HG03575 (cell line): Measurements from ENCODE around the gene CCSER2.
"Not testable (repeated sequence)": the region's sequence is repeated elsewhere in the genome, so short reads cannot be mapped to it uniquely, and the experiment has no call there.

ENCODE experiments used
- ATAC-seq: cut with Tn5 transposase; IDR thresholded peaks from one replicate; pipeline ENCODE4 v1.9.1; 2021; ENCODE audit not compliant: unreplicated experiment, insufficient number of reproducible peaks, low FRiP score; ENCODE audit errors: extremely low read depth

Gene CCSER2

GRCh38 chr10:84328418-84329195, at the start of gene CCSER2:
Gene CCSER2 (plus strand): TSS chr10:84328589. CDS start chr10:84371053, 42,464 bp downstream.
- ATAC-seq, result peak; percentile 19

GRCh38 chr10:84279876-84280475, 48.4 kb upstream of the CCSER2 start:
- not testable (repeated sequence) for ATAC-seq

GRCh38 chr10:84286695-84287094, 41.7 kb upstream of the CCSER2 start:
- no peak for ATAC-seq

GRCh38 chr10:84288151-84288550, 40.2 kb upstream of the CCSER2 start:
- ATAC-seq, result no peak

GRCh38 chr10:84289521-84290200, 38.7 kb upstream of the CCSER2 start:
- no peak for ATAC-seq

- no peak for ATAC-seq
Measured at GRCh38 chr10:84290235-84290634, 38.2 kb upstream of the CCSER2 start.

- ATAC-seq, result no peak
Measured at GRCh38 chr10:84291384-84291783, 37.0 kb upstream of the CCSER2 start.

GRCh38 chr10:84292502-84292901, 35.9 kb upstream of the CCSER2 start:
- ATAC-seq, result peak; percentile 52

GRCh38 chr10:84293171-84293570, 35.2 kb upstream of the CCSER2 start:
- no peak for ATAC-seq

GRCh38 chr10:84293574-84294016, 34.8 kb upstream of the CCSER2 start:
- ATAC-seq, result no peak

- no peak for ATAC-seq
Measured at GRCh38 chr10:84294766-84295447, 33.5 kb upstream of the CCSER2 start.

GRCh38 chr10:84296091-84296981, 32.1 kb upstream of the CCSER2 start:
- ATAC-seq, result no peak

GRCh38 chr10:84298057-84298456, 30.3 kb upstream of the CCSER2 start:
- ATAC-seq, result no peak

GRCh38 chr10:84302223-84302622, 26.2 kb upstream of the CCSER2 start:
- ATAC-seq, result no peak

- ATAC-seq, result no peak
Measured at GRCh38 chr10:84306751-84307384, 21.5 kb upstream of the CCSER2 start.

- no peak for ATAC-seq
Measured at GRCh38 chr10:84308021-84308420, 20.4 kb upstream of the CCSER2 start.

- ATAC-seq, result no peak
Measured at GRCh38 chr10:84308481-84309304, 19.7 kb upstream of the CCSER2 start.
